Mucosa of descending colon (tissue), 3 donors: ENCODE data around the gene MTHFS. TPM values are rescaled to one million over a fixed set of nuclear protein-coding genes. Genes with fewer than 3 reads are reported as not detected.

ENCODE experiments used
- ATAC-seq: fragments of 200-7000 bp; cut with Tn5 transposase; one replicate; pipeline ENCODE4 v1.9.1; 2020; ENCODE audit warnings: mild to moderate bottlenecking, moderate library complexity
- DNase-seq, 3 donors: peaks; one replicate each; pipeline ENCODE4 v3.0.0-alpha.2; 2020
- H3K36me3 ChIP-seq: fragments of 200-600 bp; one replicate; pipeline ENCODE4 v1.8.0; 2021; ENCODE audit warnings: low read depth, mild to moderate bottlenecking
- H3K4me1 ChIP-seq: fragments of 200-600 bp; one replicate; pipeline ENCODE4 v1.8.0; 2021; ENCODE audit warnings: low read depth, mild to moderate bottlenecking
- H3K4me3 ChIP-seq: fragments of 200-600 bp; one replicate; pipeline ENCODE4 v1.8.0; 2021; ENCODE audit warnings: mild to moderate bottlenecking
- H3K9me3 ChIP-seq: fragments of 200-600 bp; one replicate; pipeline ENCODE4 v1.8.0; 2021; ENCODE audit warnings: mild to moderate bottlenecking
- CTCF ChIP-seq: fragments of 200-600 bp; IDR thresholded peaks from one replicate; pipeline ENCODE4 v1.8.0; 2022; ENCODE audit warnings: antibody characterized with exemption, mild to moderate bottlenecking
- intact Hi-C, 2 donors: fragments of 100-400 bp; cut with DNase I in 1 of 2; cut with micrococcal nuclease in 1 of 2; formaldehyde crosslinking; loops; one replicate each; pipeline versions ENCODE4 v1.11.0 to v1.11.1; 2022; cut with DNase I, micrococcal nuclease
- total RNA-seq, 3 donors: library from RNA; stranded (reverse); fragmentation: NEBNext Ultra II Directional in 2 of 3; extraction: Animal tissue kit (Norgen Biotek cat#: 25700) in 2 of 3; gene quantifications; one replicate each; pipeline versions ENCODE4 v1.2.1 to v1.2.4, GENCODE V29; 2021 to 2023
- donor health status: DM: no; HTN: no; CAD: no; lungs with moderate emphysema.
- donor health status: DM: no; HTN: no; CAD: no.
- donor health status: DM: no; HTN: yes; CAD: no.

The MTHFS gene
- total RNA-seq, 3 donors from 2014 or later, result 16.7 to 27.0 (median 19.2) TPM

DNA sequence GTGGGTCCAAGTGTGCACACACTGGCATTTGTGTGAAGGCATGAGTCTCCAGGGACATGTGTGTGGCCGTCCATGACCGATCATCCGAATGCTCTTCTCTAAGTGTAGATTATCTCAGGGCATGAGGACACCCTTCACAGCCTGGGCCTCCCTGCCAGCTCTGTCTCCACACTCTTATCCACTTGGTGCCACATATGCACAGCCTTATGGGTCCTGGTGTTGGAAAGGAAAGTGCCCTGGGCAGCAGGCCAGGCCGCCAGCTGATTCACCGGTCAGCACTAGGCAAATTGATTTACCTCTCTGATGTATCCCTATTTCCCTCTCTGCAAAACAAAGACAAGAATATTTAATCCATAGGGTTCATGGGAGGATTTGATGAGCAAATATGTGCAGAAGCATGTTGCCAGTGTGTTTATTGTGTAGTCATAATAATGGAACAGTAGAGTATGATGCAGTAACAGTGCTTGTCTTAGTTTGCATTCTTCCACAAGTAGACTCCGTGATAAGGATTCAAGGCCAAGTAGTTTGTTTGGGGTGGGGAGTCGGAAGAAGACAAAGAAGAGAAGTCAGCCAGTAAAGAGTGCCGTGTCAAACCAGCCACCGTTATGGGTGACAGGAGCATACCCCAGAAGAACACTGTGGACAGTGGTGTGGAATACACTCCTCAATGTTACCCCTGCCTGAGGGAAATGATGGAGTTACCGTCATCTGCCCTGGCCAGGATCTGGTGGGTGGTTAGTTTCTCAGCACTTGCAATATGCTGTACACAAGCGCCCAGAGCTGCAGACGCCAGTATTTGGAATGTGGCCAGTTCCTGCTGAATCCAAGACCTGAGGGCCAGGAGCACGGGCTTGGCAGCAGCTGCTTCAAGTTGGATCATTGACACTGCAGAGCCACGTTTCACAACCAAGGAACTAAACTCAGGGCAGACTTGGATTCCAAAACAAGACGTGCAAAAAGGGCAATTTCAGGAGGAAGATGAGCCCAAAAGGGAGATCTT is 85.1 kb downstream of the MTHFS start:
- DNase-seq (peak in 1 of 3 donors; percentile 18), ATAC-seq (no peak)
- no peaks in the 10 kb centered on the region for H3K36me3 ChIP-seq
- intact Hi-C loops, result no loop called here
- H3K9me3 ChIP-seq, result no peaks in the 10 kb centered on the region
- H3K4me3 ChIP-seq, result no peak overlapping the region
- H3K4me1 ChIP-seq, result no peaks in the 10 kb centered on the region
- TF ChIP-seq CTCF, result no peak

GRCh38 chr15:79804838-79805237 is 92.0 kb downstream of the MTHFS start:
- no peaks in the 10 kb centered on the region for H3K4me1 ChIP-seq
- no peak for DNase-seq
- no peak for ATAC-seq
- no peak overlapping the region for H3K4me3 ChIP-seq
- no peaks in the 10 kb centered on the region for H3K36me3 ChIP-seq
- H3K9me3 ChIP-seq, result no peaks in the 10 kb centered on the region
- no peak for TF ChIP-seq CTCF
- intact Hi-C loops, result no loop called here

DNA sequence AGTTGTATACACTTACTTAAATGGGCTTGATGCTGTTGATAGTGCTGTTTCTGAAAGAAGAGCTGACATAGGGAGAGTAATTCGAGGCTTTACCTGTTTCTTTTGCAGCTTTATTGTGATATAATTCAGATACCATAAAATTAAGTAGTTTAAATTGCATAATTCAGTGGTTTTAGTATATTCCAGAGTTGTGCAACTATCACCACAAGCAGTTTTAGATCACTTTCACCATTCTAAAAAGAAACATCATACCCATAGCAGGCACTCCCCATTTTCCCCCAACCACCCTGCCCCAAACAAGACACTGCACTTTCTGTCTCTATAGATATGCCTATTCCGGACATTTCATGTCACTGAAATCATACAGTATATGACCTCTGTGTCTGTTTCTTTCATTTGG is 98.5 kb downstream of the MTHFS start:
- Histone ChIP-seq H3K4me3 (no peak overlapping the region), H3K4me1 (no peaks in the 10 kb centered on the region), H3K9me3 (no peaks in the 10 kb centered on the region), H3K36me3 (no peaks in the 10 kb centered on the region)
- intact Hi-C loops, result no loop called here
- ATAC-seq (no peak), DNase-seq (no peak)
- no peak for TF ChIP-seq CTCF

Other genes with a start within 250 kb of the MTHFS start
- gene BCL2A1, start 74.2 kb upstream of the MTHFS start, total RNA-seq, result 1 to 10 TPM; 1.0 to 5.6 (median 1.8) TPM
- gene ZFAND6, start 162.7 kb upstream of the MTHFS start, total RNA-seq, result 10 to 100 TPM; 73.0 to 83.3 (median 76.5) TPM